HG03135 (cell line): ENCODE data around the gene PRODH2.

Experiments used
- ATAC-seq: cut with Tn5 transposase; IDR thresholded peaks from one replicate; pipeline ENCODE4 v1.9.1; 2021; ENCODE audit warnings: mild to moderate bottlenecking, moderate library complexity; ENCODE audit not compliant: unreplicated experiment

PRODH2 gene

GRCh38 chr19:35812220-35813042 lies at the start of gene PRODH2:
Gene PRODH2 (minus strand): TSS chr19:35812845. CDS start chr19:35812805, 40 bp downstream.
- no peak for ATAC-seq

GRCh38 chr19:35861640-35862160 lies 49.1 kb upstream of the PRODH2 start:
- ATAC-seq: no peak

GRCh38 chr19:35860818-35861639 lies 48.4 kb upstream of the PRODH2 start:
- ATAC-seq: no peak

- ATAC-seq: no peak
Measured at GRCh38 chr19:35860436-35860817, 47.8 kb upstream of the PRODH2 start.

GRCh38 chr19:35859414-35859813 lies 46.8 kb upstream of the PRODH2 start:
- no peak for ATAC-seq

GRCh38 chr19:35858311-35858710 lies 45.7 kb upstream of the PRODH2 start:
- ATAC-seq: no peak

GRCh38 chr19:35856546-35857149 lies 44.0 kb upstream of the PRODH2 start, which contains the start of gene KIRREL2:
Gene KIRREL2 (plus strand): TSS chr19:35856911. CDS start chr19:35857120, 209 bp downstream.
- ATAC-seq: no peak

GRCh38 chr19:35853038-35853756 lies 40.6 kb upstream of the PRODH2 start:
- ATAC-seq: no peak

- no peak for ATAC-seq
Measured at GRCh38 chr19:35852029-35852780, 39.6 kb upstream of the PRODH2 start, which contains the start of gene NPHS1. Gene NPHS1 (minus strand): TSS chr19:35852504. CDS start chr19:35851837, 667 bp downstream.

GRCh38 chr19:35851213-35852028 lies 38.8 kb upstream of the PRODH2 start:
- no peak for ATAC-seq

GRCh38 chr19:35848919-35849505 lies 36.4 kb upstream of the PRODH2 start:
- no peak for ATAC-seq

GRCh38 chr19:35848486-35848885 lies 35.8 kb upstream of the PRODH2 start:
- no peak for ATAC-seq

GRCh38 chr19:35847911-35848310 lies 35.3 kb upstream of the PRODH2 start:
- ATAC-seq: no peak

- no peak for ATAC-seq
Measured at GRCh38 chr19:35846038-35846668, 33.5 kb upstream of the PRODH2 start.

- ATAC-seq: no peak
Measured at GRCh38 chr19:35845215-35846037, 32.8 kb upstream of the PRODH2 start.

- ATAC-seq: no peak
Measured at GRCh38 chr19:35844482-35845214, 32.0 kb upstream of the PRODH2 start.
